ENCODE measurements around the gene SFTPB. TPM values are rescaled to one million over a fixed set of nuclear protein-coding genes. Genes with fewer than 3 reads are reported as not detected.
"Not testable (repeated sequence)": the region's sequence is repeated elsewhere in the genome, so short reads cannot be mapped to it uniquely, and the experiment has no call there.

Gene SFTPB
- polyA plus RNA-seq, 4 donors = 0.01 to 34.9 (median 6.0) TPM

DNA sequence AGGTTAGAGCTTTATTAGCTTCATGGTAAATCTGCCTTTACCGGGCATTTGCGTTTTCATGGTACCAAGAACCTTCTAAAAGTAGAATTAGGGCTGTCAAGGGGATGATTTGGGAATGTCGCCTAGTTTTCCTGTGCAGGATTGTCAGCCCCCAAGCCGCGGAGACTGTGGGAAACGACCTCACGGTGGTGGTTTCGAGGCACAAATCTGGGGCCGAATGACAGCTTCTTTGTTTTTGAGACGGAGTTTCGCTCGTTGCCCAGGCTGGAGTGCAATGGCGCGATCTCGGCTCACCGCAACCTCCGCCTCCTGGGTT lies 52.6 kb downstream of the SFTPB start:
- FAIRE-seq = no peak
- Histone ChIP-seq H3K4me3 (ENCODE audit: low read depth in 1 of 3, low read length in 3 of 3) (no peak overlapping the region), H3K27ac (ENCODE audit: low read depth in 1 of 3, low read length in 2 of 3) (peak overlapping the region in 1 of 3 donors; percentile 54)

DNA sequence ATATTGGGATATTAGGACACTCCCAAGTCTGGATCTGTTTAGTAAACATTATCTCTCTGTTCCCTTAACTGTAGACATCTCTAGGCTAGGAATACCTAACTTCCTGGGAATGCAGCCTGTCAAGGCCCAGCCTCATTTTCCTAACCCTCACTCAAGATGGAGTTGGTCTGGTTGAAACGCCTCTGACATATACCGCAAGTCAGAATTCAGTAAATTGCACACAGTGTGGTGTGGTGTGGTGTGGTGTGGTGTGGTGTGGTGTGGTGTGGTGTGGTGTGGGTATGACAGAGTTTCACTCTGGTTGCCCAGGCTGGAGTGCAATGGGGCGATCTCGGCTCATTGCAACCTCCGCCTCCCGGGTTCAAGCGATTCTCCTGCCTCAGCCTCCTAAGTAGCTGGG lies 53.2 kb downstream of the SFTPB start:
- H3K4me3 ChIP-seq (ENCODE audit: low read depth in 1 of 3, low read length in 3 of 3); H3K9me3 ChIP-seq (ENCODE audit: control insufficient read depth in 2 of 2, insufficient read depth in 1 of 2, low read depth in 1 of 2, low read length in 1 of 2); H3K27ac ChIP-seq (ENCODE audit: low read depth in 1 of 3, low read length in 2 of 3); FAIRE-seq; DNase-seq; H3K27me3 ChIP-seq (ENCODE audit: control insufficient read depth in 3 of 3, insufficient read depth in 3 of 3, low read length in 3 of 3): not testable (repeated sequence)
- Histone ChIP-seq H3K36me3 (ENCODE audit: control insufficient read depth in 3 of 3, insufficient read depth in 2 of 3, low read depth in 1 of 3, low read length in 3 of 3) (peaks cover 0 to 12% (median 2%) of the 10 kb centered on the region in 3 donors), H3K4me1 (ENCODE audit: control insufficient read depth in 3 of 3, insufficient read depth in 2 of 3, low read depth in 1 of 3, low read length in 2 of 3) (peaks cover 4 to 17% (median 8%) of the 10 kb centered on the region in 3 donors)
- 93 to 96% (median 93%) methylated on average over 7 of the region's 7 CpGs for WGBS, 3 donors

More for the DNA sequence above, 52.6 kb downstream of the SFTPB start:
- WGBS, 3 donors = 91 to 94% (median 94%) methylated on average over 17 of the region's 17 CpGs
- Histone ChIP-seq H3K4me1 (ENCODE audit: control insufficient read depth in 3 of 3, insufficient read depth in 2 of 3, low read depth in 1 of 3, low read length in 2 of 3) (peaks cover 4 to 15% (median 8%) of the 10 kb centered on the region in 3 donors), H3K36me3 (ENCODE audit: control insufficient read depth in 3 of 3, insufficient read depth in 2 of 3, low read depth in 1 of 3, low read length in 3 of 3) (peaks cover 0 to 16% (median 2%) of the 10 kb centered on the region in 3 donors), H3K9me3 (ENCODE audit: control insufficient read depth in 2 of 2, insufficient read depth in 1 of 2, low read depth in 1 of 2, low read length in 1 of 2) (no peaks in the 10 kb centered on the region), H3K27me3 (ENCODE audit: control insufficient read depth in 3 of 3, insufficient read depth in 3 of 3, low read length in 3 of 3) (no peaks in the 10 kb centered on the region)
- DNase-seq = no peak

DNA sequence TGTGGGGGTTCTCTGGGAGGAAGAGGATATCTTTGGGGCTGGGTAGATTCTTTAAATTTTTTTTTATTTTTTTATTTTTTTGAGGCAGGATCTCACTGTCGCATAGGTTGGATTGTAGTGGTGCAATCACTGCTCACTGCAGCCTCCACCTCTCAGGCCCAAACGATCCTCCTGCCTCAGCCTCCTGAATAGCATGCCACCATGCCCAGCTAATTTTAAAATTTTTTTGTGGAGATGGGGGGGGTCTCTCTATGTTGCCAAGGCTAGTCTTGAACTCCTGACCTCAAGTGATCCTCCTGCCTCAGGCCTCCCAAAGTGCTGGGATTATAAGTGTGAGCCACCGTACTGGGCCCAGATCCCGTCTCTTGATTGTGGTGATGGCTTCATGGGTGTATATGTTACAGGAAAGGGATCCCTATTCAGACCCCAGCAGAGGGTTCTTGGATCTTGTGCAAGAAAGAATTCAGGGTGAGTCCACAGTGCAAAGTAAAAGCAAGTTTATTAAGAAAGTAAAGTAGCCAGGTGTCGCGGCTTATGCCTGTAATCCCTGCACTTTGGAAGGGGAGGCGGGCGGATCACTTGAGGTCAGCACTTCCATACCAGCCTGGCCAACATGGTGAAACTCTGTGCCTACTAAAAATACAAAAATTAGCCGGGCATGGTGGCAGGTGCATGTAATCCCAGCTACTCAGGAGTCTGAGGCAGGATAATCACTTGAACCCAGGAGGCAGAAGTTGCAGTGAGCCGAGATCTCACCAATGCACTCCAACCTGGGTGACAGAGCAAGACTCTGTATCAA lies 54.1 kb downstream of the SFTPB start:
- H3K9me3 ChIP-seq (ENCODE audit: control insufficient read depth in 2 of 2, insufficient read depth in 1 of 2, low read depth in 1 of 2, low read length in 1 of 2) = no peaks in the 10 kb centered on the region
- H3K27ac ChIP-seq (ENCODE audit: low read depth in 1 of 3, low read length in 2 of 3) = no peak overlapping the region
- no peak for FAIRE-seq
- H3K36me3 ChIP-seq (ENCODE audit: control insufficient read depth in 3 of 3, insufficient read depth in 2 of 3, low read depth in 1 of 3, low read length in 3 of 3) = peaks cover 0 to 14% (median 0%) of the 10 kb centered on the region in 3 donors
- no peaks in the 10 kb centered on the region for H3K27me3 ChIP-seq (ENCODE audit: control insufficient read depth in 3 of 3, insufficient read depth in 3 of 3, low read length in 3 of 3)
- no peak overlapping the region for H3K4me3 ChIP-seq (ENCODE audit: low read depth in 1 of 3, low read length in 3 of 3)
- DNase-seq = no peak
- WGBS, 3 donors = 58 to 75% (median 73%) methylated on average over 10 of the region's 10 CpGs
- peaks cover 4 to 17% (median 8%) of the 10 kb centered on the region in 3 donors for H3K4me1 ChIP-seq (ENCODE audit: control insufficient read depth in 3 of 3, insufficient read depth in 2 of 3, low read depth in 1 of 3, low read length in 2 of 3)

DNA sequence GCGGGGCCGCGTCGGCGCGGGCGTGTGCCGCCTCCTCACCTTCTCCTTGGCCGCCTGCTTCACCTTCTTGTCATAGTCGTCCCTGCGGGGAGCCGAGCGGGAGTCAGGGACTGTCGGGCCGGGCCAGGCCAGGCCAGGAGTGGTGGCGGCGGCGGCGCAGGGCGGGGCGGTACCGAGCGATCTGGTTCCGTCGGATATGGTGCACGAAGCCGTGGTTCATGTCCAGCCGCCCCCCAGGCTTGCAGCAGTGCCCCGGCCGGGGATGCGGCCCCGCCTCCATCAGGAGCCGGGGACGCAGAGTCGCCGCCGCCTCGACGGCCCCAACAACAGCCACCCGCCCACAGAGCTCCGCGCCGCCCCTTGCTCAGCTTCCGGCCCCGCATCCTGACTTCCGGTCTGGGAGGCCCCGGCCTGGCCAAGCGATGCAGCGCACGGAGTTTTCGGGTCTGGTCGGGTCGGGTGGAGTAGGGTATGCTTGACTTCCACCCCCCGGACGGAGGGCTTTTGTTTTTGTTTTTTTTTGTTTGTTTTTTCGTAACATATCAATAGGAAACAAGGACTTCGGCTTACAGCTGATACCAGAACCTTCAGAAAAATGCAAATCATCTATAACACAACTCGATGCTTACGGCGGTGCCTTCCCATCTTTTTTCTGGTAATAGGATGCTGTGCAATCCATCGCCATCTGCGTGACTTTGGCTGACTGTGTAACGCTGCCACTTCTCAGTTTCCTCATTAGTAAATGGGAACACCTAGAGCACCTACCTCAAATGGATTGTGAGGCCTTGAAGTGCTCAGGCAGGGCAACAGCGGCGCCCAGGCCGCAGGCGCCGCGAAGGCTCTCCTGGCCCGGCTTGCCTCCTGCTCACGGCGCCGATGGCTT lies 56.1 kb downstream of the SFTPB start, which contains the start of gene C2orf68:
C2orf68 (minus strand) TSS at position 362 of the 883 bp plus-strand sequence; CDS start at position 280, 82 bp downstream.
- Histone ChIP-seq H3K9me3 (ENCODE audit: control insufficient read depth in 2 of 2, insufficient read depth in 1 of 2, low read depth in 1 of 2, low read length in 1 of 2) (no peaks in the 10 kb centered on the region), H3K36me3 (ENCODE audit: control insufficient read depth in 3 of 3, insufficient read depth in 2 of 3, low read depth in 1 of 3, low read length in 3 of 3) (peaks cover 0 to 27% (median 2%) of the 10 kb centered on the region in 3 donors), H3K27ac (ENCODE audit: low read depth in 1 of 3, low read length in 2 of 3) (peak within 1 kb of the TSS; percentile 4 to 96 (median 88)), H3K4me1 (ENCODE audit: control insufficient read depth in 3 of 3, insufficient read depth in 2 of 3, low read depth in 1 of 3, low read length in 2 of 3) (peaks cover 0 to 11% (median 1%) of the 10 kb centered on the region in 3 donors), H3K27me3 (ENCODE audit: control insufficient read depth in 3 of 3, insufficient read depth in 3 of 3, low read length in 3 of 3) (no peaks in the 10 kb centered on the region), H3K4me3 (ENCODE audit: low read depth in 1 of 3, low read length in 3 of 3) (peak within 1 kb of the TSS; percentile 56 to 91 (median 84))
- FAIRE-seq (no peak), DNase-seq (peak; percentile 87 to 95)
- WGBS, 3 donors = 10 to 15% (median 14%) methylated on average over 61 to 73 of the region's 73 CpGs

DNA sequence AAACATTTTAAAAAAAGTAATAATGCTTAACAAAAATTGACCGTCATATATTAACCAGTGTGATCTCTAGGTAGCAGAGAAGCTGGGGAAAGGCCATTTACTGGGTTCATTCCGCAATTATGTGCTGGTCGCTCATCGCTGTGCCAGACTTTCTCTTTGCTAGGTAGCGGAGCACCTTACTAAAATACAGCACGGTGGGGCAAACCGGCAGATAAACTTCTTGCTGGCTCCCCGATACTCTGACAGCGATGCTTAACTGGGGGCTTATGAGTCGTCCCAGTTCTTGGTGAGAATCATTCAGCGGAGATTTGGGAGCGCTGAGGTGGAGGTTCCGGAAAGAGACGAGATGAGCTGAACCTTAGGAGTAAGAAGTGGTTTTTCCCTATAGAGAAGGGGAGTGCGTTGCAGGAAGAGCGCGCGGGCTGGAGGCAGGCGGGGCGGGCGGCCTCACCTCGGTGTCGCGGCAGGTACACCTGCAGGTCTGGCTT lies 56.7 kb downstream of the SFTPB start:
- Histone ChIP-seq H3K27ac (ENCODE audit: low read depth in 1 of 3, low read length in 2 of 3) (peak overlapping the region; percentile 4 to 96 (median 88)), H3K4me1 (ENCODE audit: control insufficient read depth in 3 of 3, insufficient read depth in 2 of 3, low read depth in 1 of 3, low read length in 2 of 3) (peaks cover 0 to 10% (median 0%) of the 10 kb centered on the region in 3 donors), H3K9me3 (ENCODE audit: control insufficient read depth in 2 of 2, insufficient read depth in 1 of 2, low read depth in 1 of 2, low read length in 1 of 2) (no peaks in the 10 kb centered on the region), H3K27me3 (ENCODE audit: control insufficient read depth in 3 of 3, insufficient read depth in 3 of 3, low read length in 3 of 3) (no peaks in the 10 kb centered on the region), H3K36me3 (ENCODE audit: control insufficient read depth in 3 of 3, insufficient read depth in 2 of 3, low read depth in 1 of 3, low read length in 3 of 3) (peaks cover 0 to 33% (median 2%) of the 10 kb centered on the region in 3 donors), H3K4me3 (ENCODE audit: low read depth in 1 of 3, low read length in 3 of 3) (peak overlapping the region; percentile 56 to 91 (median 84))
- DNase-seq (no peak), FAIRE-seq (no peak)
- 2 to 6% (median 5%) methylated on average over 24 of the region's 24 CpGs for WGBS, 3 donors

Other genes starting within 250 kb of the SFTPB start
- gene SH2D6, start 249.5 kb downstream of the SFTPB start, polyA plus RNA-seq = 100 to 1,000 TPM in 1 of 4 donors, 10 to 100 TPM in 2, 1 to 10 TPM in 1; 2.8 to 122 (median 23.8) TPM
- 100 to 1,000 TPM in 1 of 4 donors, 10 to 100 TPM in 3; 81.2 to 273 (median 96.6) TPM for gene MAT2A, start 129.0 kb downstream of the SFTPB start, polyA plus RNA-seq
- gene GGCX, start 106.7 kb downstream of the SFTPB start, polyA plus RNA-seq = 10 to 100 TPM in 2 of 4 donors, 1 to 10 TPM in 2; 9.2 to 24.8 (median 16.5) TPM
- gene VAMP8, start 90.6 kb downstream of the SFTPB start, polyA plus RNA-seq = 1,000 to 10,000 TPM in 1 of 4 donors, 100 to 1,000 TPM in 3; 183 to 1,108 (median 619) TPM
- gene VAMP5, start 83.8 kb downstream of the SFTPB start, polyA plus RNA-seq = 100 to 1,000 TPM in 1 of 4 donors, 10 to 100 TPM in 3; 12.8 to 110 (median 86.4) TPM
- gene RNF181, start 72.5 kb downstream of the SFTPB start, polyA plus RNA-seq = 100 to 1,000 TPM; 131 to 234 (median 180) TPM
- 10 to 100 TPM; 12.5 to 40.0 (median 31.0) TPM for gene TMEM150A, start 65.5 kb downstream of the SFTPB start, polyA plus RNA-seq
- 10 to 100 TPM; 16.2 to 44.8 (median 25.3) TPM for gene C2orf68, start 56.1 kb downstream of the SFTPB start, polyA plus RNA-seq
- 10 to 100 TPM; 24.6 to 41.3 (median 36.2) TPM for gene USP39, start 52.0 kb downstream of the SFTPB start, polyA plus RNA-seq
- gene GNLY, start 26.2 kb upstream of the SFTPB start, polyA plus RNA-seq = 1 to 10 TPM in 3 of 4 donors, not detected in 1; 1.4 to 2.1 (median 1.4) TPM
- 10 to 100 TPM in 1 of 4 donors, 1 to 10 TPM in 3; 1.6 to 18.4 (median 3.7) TPM for gene ATOH8, start 85.8 kb upstream of the SFTPB start, polyA plus RNA-seq
- gene ST3GAL5, start 220.8 kb upstream of the SFTPB start, polyA plus RNA-seq = 1 to 10 TPM; 1.6 to 5.3 (median 3.6) TPM